Heart left ventricle (tissue), 16 donors: Measurements from ENCODE around the gene TCF7L2. TPM values are rescaled to one million over a fixed set of nuclear protein-coding genes. Genes with fewer than 3 reads are reported as not detected.

Source experiments
- ATAC-seq, 4 donors: fragments of 200-7000 bp; cut with Tn5 transposase; one replicate each; pipeline ENCODE4 v1.9.1; 2020 to 2022; ENCODE audit warnings: moderate library complexity in 4 of 4, mild to moderate bottlenecking in 3 of 4, moderate number of reproducible peaks in 1 of 4
- DNase-seq, 5 donors: peaks; one replicate each; pipeline ENCODE4 v3.0.0-alpha.2; 2020
- H3K27ac ChIP-seq, 12 donors: fragments of 200-600 bp; sonication (generic) in 4 of 12; one replicate each; pipeline versions ENCODE4 v1.5.0 to v1.8.0; 2016 to 2022; ENCODE audit warnings: mild to moderate bottlenecking in 2 of 12
- H3K27me3 ChIP-seq, 9 donors: fragments of 200-600 bp; sonication (generic) in 2 of 9; one replicate each; pipeline versions ENCODE4 v1.5.1 to v1.8.0; 2016 to 2022; ENCODE audit warnings: mild to moderate bottlenecking in 3 of 9
- H3K36me3 ChIP-seq, 9 donors: fragments of 200-600 bp; sonication (generic) in 2 of 9; one replicate each; pipeline versions ENCODE4 v1.5.0 to v1.8.0; 2018 to 2022; ENCODE audit warnings: mild to moderate bottlenecking in 2 of 9
- H3K4me1 ChIP-seq, 12 donors: fragments of 200-600 bp; sonication (generic) in 4 of 12; one replicate each; pipeline versions ENCODE4 v1.5.0 to v1.8.0; 2016 to 2022; ENCODE audit warnings: mild to moderate bottlenecking in 3 of 12
- H3K4me3 ChIP-seq, 12 donors: fragments of 200-600 bp; sonication (generic) in 4 of 12; one replicate each; pipeline versions ENCODE4 v1.5.0 to v1.8.0; 2017 to 2022; ENCODE audit warnings: mild to moderate bottlenecking in 9 of 12, moderate library complexity in 4 of 12
- H3K9me3 ChIP-seq, 12 donors: fragments of 200-600 bp; sonication (generic) in 4 of 12; one replicate each; pipeline versions ENCODE4 v1.5.0 to v1.8.0; 2016 to 2022; ENCODE audit warnings: mild to moderate bottlenecking in 1 of 12
- CTCF ChIP-seq, 12 donors: fragments of 200-600 bp; sonication (generic) in 4 of 12; IDR thresholded peaks; one replicate each; pipeline versions ENCODE4 v1.5.0 to v1.8.0; 2018 to 2022; ENCODE audit warnings: antibody characterized with exemption in 12 of 12, mild to moderate bottlenecking in 5 of 12
- POLR2A ChIP-seq, 2 donors: fragments of 450-650 bp; IDR thresholded peaks; one replicate each; pipeline ENCODE4 v1.6.1; 2017; ENCODE audit warnings: antibody characterized with exemption in 2 of 2, mild to moderate bottlenecking in 2 of 2, moderate library complexity in 2 of 2
- WGBS, 4 donors: extraction: QIAGEN DNeasy Blood & Tissue Kit in 2 of 4; methylation state at CpG; one replicate each; pipeline versions ENCODE4 v1.1.5 to v1.1.7; 2013 to 2018; 5-methylcytosine and 5-hydroxymethylcytosine counted together
- intact Hi-C, 10 donors: fragments of 100-400 bp; cut with DNase I; formaldehyde crosslinking; loops; one replicate each; pipeline versions ENCODE4 v1.11.1 to v1.14.2; 2022
- polyA plus RNA-seq, 2 donors: library from polyadenylated mRNA; stranded (reverse); fragments of 200-250 nt; gene quantifications; one replicate each; pipeline ENCODE4 v1.2.3, GENCODE V29; 2013
- total RNA-seq, 9 donors: library from RNA; depleted of rRNA in 2 of 9; stranded (reverse); fragments of >200 nt in 2 of 9; fragmentation: NEBNext Ultra II Directional in 3 of 9; extraction: Animal tissue kit (Norgen Biotek cat#: 25700) in 3 of 9; gene quantifications; one replicate each; pipeline versions ENCODE4 v1.1.0 to v1.2.4, GENCODE V29; 2016 to 2023
- donor health status: ischemic (EF 13 %, LVEDD 7.1; RV severe dilation, severe dysfunction).
- donor health status: healthy with polysubstance abuse.
- donor health status: DM: no; HTN: yes; CAD: no.
- donor health status: DM: no; HTN: no; CAD: no.
- donor health status: ischemic (EF 25% LVEDD 6.9; RV normal size, moderate dysfunction).
- donor health status: ischemic (EF 25% LVEDD 5.7; RV mildly dilated, moderate dysfunction).
- donor health status: healthy.
- donor health status: DM: yes; HTN: yes; CAD: no.
- donor health status: ischemic (EF 35%, LVEDD 5.7; RV mildly dilated, moderate dysfunction).
- donor health status: nonischemic (EF 11% LVEDD 7.7; RV severe dilation, severe dysfunction).
- donor health status: DM: yes; HTN: yes; CAD: no.
- donor health status: PGD.
- donor health status: ischemic (EF 29% LVEDD 5.4; RV normal size, mild dysfunction).
- donor health status: nonischemic (EF 23%, LVEDD 6.1; RV moderate dilation, normal function).

Gene TCF7L2
- total and polyA plus RNA-seq, 11 donors, result 4.3 to 17.5 (median 8.4) TPM

GRCh38 chr10:113056441-113057021, 106.5 kb downstream of the TCF7L2 start:
- intact Hi-C loops, result loop anchor here in 6 of 10 donors (5.0 to 10.0 kb wide), 2 partner anchors 102 to 104 kb away; partner anchors contain the start of gene TCF7L2 (in 6 of the 6)
- H3K4me3 ChIP-seq, result no peak overlapping the region
- H3K9me3 ChIP-seq, result no peaks in the 10 kb centered on the region
- ATAC-seq (no peak), DNase-seq (no peak)
- 76 to 83% (median 82%) methylated on average over 10 of the region's 10 CpGs for WGBS, 4 donors
- TF ChIP-seq POLR2A (IDR thresholded peaks at IDR 0.05), result no peak
- H3K36me3 ChIP-seq, result no peaks in the 10 kb centered on the region
- peak overlapping the region in 4 of 12 donors; percentile 3 to 14 (median 5) for H3K27ac ChIP-seq
- H3K4me1 ChIP-seq, result peaks cover 0 to 87% (median 60%) of the 10 kb centered on the region in 12 donors
- no peaks in the 10 kb centered on the region for H3K27me3 ChIP-seq

GRCh38 chr10:113057948-113058522, 108.0 kb downstream of the TCF7L2 start:
- 65 to 71% (median 68%) methylated on average over 6 of the region's 6 CpGs for WGBS, 4 donors
- Histone ChIP-seq H3K4me1 (peaks cover 0 to 80% (median 55%) of the 10 kb centered on the region in 12 donors), H3K27ac (peak overlapping the region in 7 of 12 donors; percentile 11 to 81 (median 75)), H3K4me3 (no peak overlapping the region), H3K36me3 (no peaks in the 10 kb centered on the region), H3K27me3 (no peaks in the 10 kb centered on the region), H3K9me3 (no peaks in the 10 kb centered on the region)
- TF ChIP-seq CTCF (IDR thresholded peaks at IDR 0.05), result no peak
- no peak for TF ChIP-seq POLR2A (IDR thresholded peaks at IDR 0.05)
- intact Hi-C loops, result loop anchor here in 6 of 10 donors (5.0 to 10.0 kb wide), 2 partner anchors 103 to 106 kb away; partner anchors contain the start of gene TCF7L2 (in 6 of the 6)
- DNase-seq (no peak), ATAC-seq (no peak)

GRCh38 chr10:113058523-113059370, 108.7 kb downstream of the TCF7L2 start:
- H3K27ac ChIP-seq, result peak overlapping the region in 11 of 12 donors; percentile 24 to 82 (median 76)
- intact Hi-C loops, result loop anchor here in 6 of 10 donors (5.0 to 10.0 kb wide), 2 partner anchors 104 to 106 kb away; partner anchors contain the start of gene TCF7L2 (in 6 of the 6)
- WGBS, 4 donors, result 53 to 61% (median 53%) methylated on average over 19 of the region's 19 CpGs
- no peak for TF ChIP-seq POLR2A (IDR thresholded peaks at IDR 0.05)
- TF ChIP-seq CTCF (IDR thresholded peaks at IDR 0.05), result no peak
- no peaks in the 10 kb centered on the region for H3K27me3 ChIP-seq
- ATAC-seq, result peak in 1 of 4 donors; percentile 9
- no peak for DNase-seq
- H3K36me3 ChIP-seq, result no peaks in the 10 kb centered on the region
- H3K4me3 ChIP-seq, result peak overlapping the region in 6 of 12 donors; percentile 7 to 37 (median 20)
- peaks cover 0 to 77% (median 48%) of the 10 kb centered on the region in 12 donors for H3K4me1 ChIP-seq
- H3K9me3 ChIP-seq, result no peaks in the 10 kb centered on the region

GRCh38 chr10:113059371-113059780, 109.3 kb downstream of the TCF7L2 start:
- ATAC-seq (peak in 2 of 4 donors; percentile 33 to 61), DNase-seq (no peak)
- 46 to 62% (median 52%) methylated on average over 8 of the region's 8 CpGs for WGBS, 4 donors
- peak overlapping the region in 9 of 12 donors; percentile 4 to 37 (median 18) for H3K4me3 ChIP-seq
- no peak for TF ChIP-seq POLR2A (IDR thresholded peaks at IDR 0.05)
- no peak for TF ChIP-seq CTCF (IDR thresholded peaks at IDR 0.05)
- intact Hi-C loops, result loop anchor here in 6 of 10 donors (5.0 to 10.0 kb wide), 2 partner anchors 105 to 107 kb away; partner anchors contain the start of gene TCF7L2 (in 6 of the 6)
- H3K4me1 ChIP-seq, result peaks cover 0 to 77% (median 46%) of the 10 kb centered on the region in 12 donors
- no peaks in the 10 kb centered on the region for H3K9me3 ChIP-seq
- no peaks in the 10 kb centered on the region for H3K27me3 ChIP-seq
- no peaks in the 10 kb centered on the region for H3K36me3 ChIP-seq
- H3K27ac ChIP-seq, result peak overlapping the region; percentile 62 to 82 (median 76)
